ENCODE data around the gene HTR1B. TPM values are rescaled to one million over a fixed set of nuclear protein-coding genes. Genes with fewer than 3 reads are reported as not detected.

HTR1B gene
- total and polyA plus RNA-seq, 9 of the 15 experiments (the other 6 are each of a cell fraction or from before 2014, with no cell fraction given), result not detected

DNA sequence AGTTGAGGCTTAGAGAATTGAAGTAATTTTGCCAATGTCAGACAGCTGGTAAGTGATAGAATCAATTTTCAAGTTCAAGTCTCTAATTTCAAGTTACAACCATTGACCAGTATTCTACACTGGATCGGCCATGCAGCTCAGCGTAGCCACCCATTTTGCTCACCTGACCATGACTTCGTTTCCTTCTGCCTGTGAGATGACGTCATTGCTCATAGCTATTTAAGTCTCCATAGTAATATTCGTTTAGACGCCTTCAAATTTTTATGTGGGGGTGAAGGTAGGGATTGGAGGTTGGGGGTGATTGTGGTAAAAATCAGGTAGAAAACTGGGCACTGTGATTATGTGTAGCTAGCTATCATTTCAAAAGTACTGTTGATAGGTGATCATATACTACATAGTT is 5.6 kb upstream of the HTR1B start:
- no peaks in the 10 kb centered on the region for H3K79me2 ChIP-seq (ENCODE audit: control insufficient read depth, insufficient read depth, low read length)
- ChIA-PET POLR2A (no interaction called here), CTCF (ENCODE audit: low intra/inter-chr PET ratio) (no interaction called here)
- H3K4me3 ChIP-seq, result no peak overlapping the region
- H3K27ac ChIP-seq (ENCODE audit: extremely low read depth, low read depth, low read length), result no peak overlapping the region
- no peak for ATAC-seq
- H3K4me1 ChIP-seq (replicated peaks in 1 of 2; ENCODE audit: control insufficient read depth in 2 of 2, insufficient read depth in 2 of 2, low read length in 2 of 2), result no peaks in the 10 kb centered on the region
- BruUV-seq (replicated peaks), result no TSS peak
- no peak for DNase-seq (ENCODE audit: extremely low read depth in 1 of 4, low spot score in 3 of 4)
- in situ Hi-C loops (cut with MboI), result loop anchor here (25.0 kb wide), 1 partner anchor 1532 kb away; no protein-coding TSS in a partner anchor
- TF ChIP-seq JUNB (CRISPR knock-in tag; conservative IDR thresholded peaks at IDR 0.05), result 0 out of 2 replicates have a peak, but pooled peaks have one; percentile 17
- TF ChIP-seq, protein P1, sequence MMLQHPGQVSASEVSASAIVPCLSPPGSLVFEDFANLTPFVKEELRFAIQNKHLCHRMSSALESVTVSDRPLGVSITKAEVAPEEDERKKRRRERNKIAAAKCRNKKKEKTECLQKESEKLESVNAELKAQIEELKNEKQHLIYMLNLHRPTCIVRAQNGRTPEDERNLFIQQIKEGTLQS (IDR thresholded peaks at IDR 0.05), result peak; percentile 51
- TF ChIP-seq, protein P1 (CRISPR knock-in tag; conservative IDR thresholded peaks at IDR 0.05), result no peak
- no peak for TF ChIP-seq ZNF146 (CRISPR knock-in tag; IDR thresholded peaks at IDR 0.05; ENCODE audit: unreplicated experiment)
- H3K9me1 ChIP-seq (ENCODE audit: control insufficient read depth, insufficient read depth, low read length), result no peaks in the 10 kb centered on the region
- no peak overlapping the region for H3K9ac ChIP-seq (ENCODE audit: insufficient read depth in 1 of 2, low read depth in 2 of 2, low read length in 2 of 2)
- no peak for FAIRE-seq
- no peaks in the 10 kb centered on the region for H4K20me1 ChIP-seq (replicated peaks; ENCODE audit: control insufficient read depth, insufficient read depth, low read length)
- no peaks in the 10 kb centered on the region for H3K9me3 ChIP-seq (replicated peaks; ENCODE audit: control insufficient read depth, insufficient read depth, low read depth, low read length)
- H2AFZ ChIP-seq (ENCODE audit: low read depth, low read length), result no peak overlapping the region
- 0% methylated on average over 6 of the region's 6 CpGs for WGBS (ENCODE audit: insufficient coverage, low coverage, missing lambda C conversion rate)
- no peaks in the 10 kb centered on the region for H3K27me3 ChIP-seq (ENCODE audit: control insufficient read depth in 2 of 2, insufficient read depth in 2 of 2, low read length in 2 of 2)
- H3K4me2 ChIP-seq (ENCODE audit: insufficient read depth, low read length), result no peak overlapping the region
- H3K36me3 ChIP-seq (ENCODE audit: control insufficient read depth, insufficient read depth, low read length), result no peaks in the 10 kb centered on the region
- intact Hi-C loops (cut with micrococcal nuclease), result no loop called here
